ENCODE results near the gene PLXDC2. TPM values are rescaled to one million over a fixed set of nuclear protein-coding genes. Genes with fewer than 3 reads are reported as not detected.
A peak's percentile ranks its signal among the peaks of the same experiment; 100 is the strongest.

Gene PLXDC2
- polyA plus RNA-seq, 2 of the 4 experiments (the other 2 are of a cell fraction): 0.08 to 0.09 TPM

DNA sequence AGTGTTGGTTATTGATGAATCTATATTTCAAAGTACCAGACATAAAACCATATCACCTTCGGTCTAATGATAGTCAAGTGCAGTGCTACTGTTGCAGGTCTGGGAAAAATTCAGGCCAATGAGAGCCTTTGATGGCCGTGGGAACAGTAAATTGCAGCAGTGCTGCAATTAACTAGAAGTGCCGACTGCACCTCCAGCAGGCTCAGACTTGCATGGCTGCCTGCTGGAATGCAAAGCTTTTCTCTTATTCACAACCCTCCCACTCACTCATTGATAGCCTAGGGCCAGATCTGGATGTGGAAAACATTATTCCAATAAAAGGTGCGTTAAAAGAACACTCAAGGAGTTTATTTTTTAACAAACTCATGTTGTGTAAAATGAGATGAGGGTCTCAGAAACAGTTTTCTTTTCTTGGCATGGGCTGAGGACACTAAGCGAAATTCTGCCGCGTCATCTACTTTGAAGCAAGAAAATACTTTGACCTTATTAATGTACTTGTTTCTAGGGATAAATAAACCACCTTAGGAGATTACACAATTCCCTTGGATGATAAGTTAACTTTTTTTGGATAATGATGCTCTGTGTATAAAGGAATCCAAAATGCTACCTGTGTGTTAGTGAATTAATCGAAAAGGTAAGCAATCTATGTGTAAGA, 17.1 kb downstream of the PLXDC2 start:
- ChIA-PET POLR2A (no interaction called here), CTCF (no interaction called here)
- no peak for TF ChIP-seq REST (IDR thresholded peaks at IDR 0.05)
- TF ChIP-seq CEBPB (IDR thresholded peaks at IDR 0.05): no peak
- peak; percentile 44 for TF ChIP-seq MAFK (IDR thresholded peaks at IDR 0.05; ENCODE audit: partially characterized antibody)
- Histone ChIP-seq H3K27ac (no peak overlapping the region), H3K4me1 (no peaks in the 10 kb centered on the region), H3K4me3 (no peak overlapping the region), H3K9me3 (no peaks in the 10 kb centered on the region), H3K4me2 (no peak overlapping the region)
- FAIRE-seq: no peak
- no peak for DNase-seq (ENCODE audit: low read depth in 1 of 2, low spot score in 1 of 2)
- 47% methylated on average over 8 of the region's 8 CpGs for WGBS (ENCODE audit: missing lambda C conversion rate)
- ATAC-seq: no peak

DNA sequence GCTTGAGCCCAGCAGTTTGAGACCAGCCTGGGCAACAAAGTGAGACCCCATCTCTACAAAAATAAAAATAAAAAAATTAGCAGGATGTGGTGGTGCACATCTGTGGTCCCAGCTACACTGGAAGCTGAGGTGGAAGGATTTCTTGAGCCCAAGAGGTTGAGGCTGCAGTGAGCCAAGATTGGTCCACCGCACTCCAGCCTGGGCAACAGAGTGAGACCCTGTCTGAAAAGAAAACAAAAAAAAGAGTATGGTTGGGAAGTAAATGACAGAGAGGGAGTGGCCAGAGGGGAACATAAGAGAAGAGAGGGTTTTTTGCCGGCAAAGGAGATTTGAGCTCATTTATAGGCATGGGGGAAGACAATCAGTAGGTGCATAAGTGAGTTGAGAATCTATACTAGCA, 19.7 kb downstream of the PLXDC2 start:
- ChIA-PET CTCF (no interaction called here), POLR2A (no interaction called here)
- H3K4me3 ChIP-seq: no peak overlapping the region
- no peaks in the 10 kb centered on the region for H3K4me1 ChIP-seq
- DNase-seq (ENCODE audit: low read depth in 1 of 2, low spot score in 1 of 2) (no peak), ATAC-seq (no peak), FAIRE-seq (no peak)
- H3K4me2 ChIP-seq: no peak overlapping the region
- no peak overlapping the region for H3K27ac ChIP-seq
- TF ChIP-seq, protein P1, sequence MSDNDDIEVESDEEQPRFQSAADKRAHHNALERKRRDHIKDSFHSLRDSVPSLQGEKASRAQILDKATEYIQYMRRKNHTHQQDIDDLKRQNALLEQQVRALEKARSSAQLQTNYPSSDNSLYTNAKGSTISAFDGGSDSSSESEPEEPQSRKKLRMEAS (IDR thresholded peaks at IDR 0.05): no peak
- TF ChIP-seq MYC (IDR thresholded peaks at IDR 0.05; ENCODE audit: borderline replicate concordance, low read length): no peak
- 5% methylated on average over 2 of the region's 2 CpGs for WGBS (ENCODE audit: missing lambda C conversion rate)
- H3K9me3 ChIP-seq: no peaks in the 10 kb centered on the region

DNA sequence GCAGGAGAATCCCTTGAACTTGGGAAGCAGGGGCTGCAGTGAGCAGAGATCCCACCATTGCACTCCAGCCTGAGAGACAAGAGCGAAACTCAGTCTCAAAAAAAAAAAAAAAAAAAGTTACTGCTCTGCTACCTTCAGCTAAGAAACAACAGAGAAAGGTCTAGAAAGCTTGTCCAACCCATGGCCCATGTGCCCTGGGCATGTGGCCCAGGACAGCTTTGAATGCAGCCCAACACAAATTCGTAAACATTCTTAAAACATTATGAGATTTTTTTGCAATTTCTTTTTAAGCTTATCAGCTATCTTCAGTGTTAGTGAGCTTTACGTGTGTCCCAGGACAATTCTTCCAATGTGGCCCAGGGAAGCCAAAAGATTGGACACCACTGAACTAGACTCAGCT, 22.9 kb downstream of the PLXDC2 start:
- Histone ChIP-seq H3K9me3 (no peaks in the 10 kb centered on the region), H3K4me1 (no peaks in the 10 kb centered on the region), H3K4me2 (no peak overlapping the region), H3K4me3 (no peak overlapping the region), H3K27ac (no peak overlapping the region)
- POLR2A ChIA-PET: no interaction called here
- TF ChIP-seq TP53 (CRISPR knock-in tag; IDR thresholded peaks at IDR 0.05) (no peak), HOXB5 (CRISPR knock-in tag; IDR thresholded peaks at IDR 0.05) (no peak)
- CTCF ChIA-PET: interaction anchor here (0.7 kb wide), 1 partner anchor 74 kb away, joined by 4 read pairs; no protein-coding TSS in a partner anchor
- 40% methylated on average over 3 of the region's 3 CpGs for WGBS (ENCODE audit: missing lambda C conversion rate)
- FAIRE-seq (no peak), DNase-seq (ENCODE audit: low read depth in 1 of 2, low spot score in 1 of 2) (no peak), ATAC-seq (no peak)

DNA sequence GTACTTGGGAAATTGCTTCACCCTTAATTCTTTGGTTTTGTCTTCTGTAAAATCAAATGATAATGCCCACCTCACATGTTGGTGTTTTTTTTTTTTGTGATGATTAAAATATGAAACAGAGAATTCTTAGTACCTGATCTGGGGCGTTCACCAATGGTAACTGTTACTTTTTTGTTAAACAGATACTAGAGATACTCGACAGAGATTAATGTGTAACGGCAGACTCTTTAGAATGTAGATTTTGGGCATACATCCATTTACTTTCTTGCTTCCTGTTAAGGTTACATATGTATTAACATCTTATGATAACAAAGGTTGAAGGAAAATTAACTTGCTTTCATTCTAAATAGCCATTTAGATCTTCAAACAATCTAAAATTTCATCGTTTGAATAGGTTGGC, 23.3 kb downstream of the PLXDC2 start:
- ATAC-seq (no peak), DNase-seq (ENCODE audit: low read depth in 1 of 2, low spot score in 1 of 2) (no peak), FAIRE-seq (no peak)
- Histone ChIP-seq H3K27ac (no peak overlapping the region), H3K4me3 (no peak overlapping the region), H3K9me3 (no peaks in the 10 kb centered on the region), H3K4me1 (no peaks in the 10 kb centered on the region), H3K4me2 (no peak overlapping the region)
- POLR2A ChIA-PET: no interaction called here
- TF ChIP-seq NR3C1 (IDR thresholded peaks at IDR 0.05) (no peak), BCL3 (IDR thresholded peaks at IDR 0.05) (no peak), RFX5 (IDR thresholded peaks at IDR 0.05) (no peak)
- CTCF ChIA-PET: no interaction called here
- 4% methylated on average over 4 of the region's 4 CpGs for WGBS (ENCODE audit: missing lambda C conversion rate)

DNA sequence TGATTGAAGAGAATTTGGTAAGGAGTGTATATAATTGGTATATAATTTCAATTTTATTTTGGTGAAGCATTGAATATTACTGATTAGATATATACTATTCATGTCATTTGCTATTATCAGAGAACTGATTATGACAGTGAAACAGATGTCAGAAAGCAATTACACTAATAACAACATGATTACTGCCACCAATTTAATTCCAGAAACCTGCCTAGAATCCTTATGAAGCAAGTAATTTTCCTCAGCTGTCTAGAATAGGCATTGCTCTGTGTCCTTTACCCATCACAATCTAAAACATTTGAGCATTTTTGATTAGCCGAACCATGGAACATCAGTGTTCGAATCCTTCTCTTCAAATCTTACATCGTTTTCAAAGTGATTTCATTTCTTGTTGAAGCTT, 24.5 kb downstream of the PLXDC2 start:
- FAIRE-seq (no peak), DNase-seq (ENCODE audit: low read depth in 1 of 2, low spot score in 1 of 2) (no peak), ATAC-seq (no peak)
- Histone ChIP-seq H3K9me3 (no peaks in the 10 kb centered on the region), H3K4me2 (no peak overlapping the region), H3K4me1 (no peaks in the 10 kb centered on the region), H3K27ac (no peak overlapping the region), H3K4me3 (no peak overlapping the region)
- POLR2A ChIA-PET: no interaction called here
- CTCF ChIA-PET: no interaction called here
- TF ChIP-seq RAD21 (conservative IDR thresholded peaks at IDR 0.05 in 1 of 2, IDR thresholded peaks at IDR 0.05 in 1 of 2): no peak
- TF ChIP-seq NPAS2 (CRISPR knock-in tag; IDR thresholded peaks at IDR 0.05; ENCODE audit: borderline replicate concordance): no peak
- no peak for TF ChIP-seq KDM5A (IDR thresholded peaks at IDR 0.05)
- TF ChIP-seq CTCF (IDR thresholded peaks at IDR 0.05): no peak
- no peak for TF ChIP-seq HEYL (CRISPR knock-in tag; IDR thresholded peaks at IDR 0.05)
- TF ChIP-seq HES2 (IDR thresholded peaks at IDR 0.05): no peak
- no peak for TF ChIP-seq CBX2 (IDR thresholded peaks at IDR 0.05; ENCODE audit: borderline replicate concordance, low read depth)
- no peak for TF ChIP-seq FOSL2 (IDR thresholded peaks at IDR 0.05)
- TF ChIP-seq FOSL2 (CRISPR knock-in tag; IDR thresholded peaks at IDR 0.05): no peak
- TF ChIP-seq NFE2L2 (conservative IDR thresholded peaks at IDR 0.05; ENCODE audit: low read length): no peak
- 47% methylated on average over 3 of the region's 3 CpGs for WGBS (ENCODE audit: missing lambda C conversion rate)

Measured in A549 (cell line).